PFSK-1 (cell line): ENCODE data around the gene OR1A1.

Source experiments
- FOXP2 ChIP-seq: optimal IDR thresholded peaks from 2 replicates; pipeline ENCODE3; 2011; ENCODE audit warnings: borderline replicate concordance, control low read depth, inconsistent platforms; ENCODE audit not compliant: insufficient read depth; ENCODE audit errors: extremely low read length, extremely low read depth
- POLR2AphosphoS5 ChIP-seq: IDR thresholded peaks from 2 replicates; pipeline ENCODE4 v1.6.1; 2012; ENCODE audit warnings: low read depth, mild to moderate bottlenecking, control low read depth, low read length, moderate library complexity
- REST ChIP-seq, 2 experiments: IDR thresholded peaks; 2 replicates each; pipeline versions ENCODE4 v1.6.1 to v1.8.0; 2011 to 2012; ENCODE audit warnings: low read depth in 2 of 2, low read length in 2 of 2, control low read depth in 1 of 2, inconsistent platforms in 1 of 2, mild to moderate bottlenecking in 1 of 2, moderate library complexity in 1 of 2; ENCODE audit not compliant: insufficient read depth in 1 of 2
- SIN3A ChIP-seq: IDR thresholded peaks from 2 replicates; pipeline ENCODE4 v1.6.1; 2012; ENCODE audit warnings: mild to moderate bottlenecking, low read length, moderate library complexity, borderline replicate concordance; ENCODE audit not compliant: insufficient read depth
- TAF1 ChIP-seq: IDR thresholded peaks from 2 replicates; pipeline ENCODE4 v1.6.1; 2012; ENCODE audit warnings: low read length, control low read depth, borderline replicate concordance; ENCODE audit not compliant: insufficient read depth

The OR1A1 gene

GRCh38 chr17:3260600-3260999, 53.1 kb downstream of the OR1A1 start:
- TF ChIP-seq TAF1 (no peak), REST (IDR thresholded peaks at IDR 0.05; ENCODE audit: insufficient read depth in 1 of 2, low read depth in 2 of 2, low read length in 2 of 2) (no peak), FOXP2 (no peak), SIN3A (no peak), POLR2AphosphoS5 (no peak)
